Spleen (tissue), 11 donors: Measurements from ENCODE around the gene MAN1C1. TPM values are rescaled to one million over a fixed set of nuclear protein-coding genes. Genes with fewer than 3 reads are reported as not detected.
A peak's percentile ranks its signal among the peaks of the same experiment; 100 is the strongest.

Source experiments
- DNase-seq: peaks from one replicate; pipeline ENCODE4 v3.0.0-alpha.2; 2020
- H3K27ac ChIP-seq, 8 donors: fragments of 200-600 bp; sonication (generic) in 7 of 8; 1 replicate in 4 of 8; 2 replicates in 4 of 8; pipeline versions ENCODE4 v1.5.0 to v1.8.0; 2016 to 2021; ENCODE audit warnings: inconsistent platforms in 4 of 8, mild to moderate bottlenecking in 4 of 8, moderate library complexity in 1 of 8
- H3K27me3 ChIP-seq, 7 donors: fragments of 200-600 bp; sonication (generic) in 6 of 7; replicated peaks in 1 of 7; 1 replicate in 4 of 7; 2 replicates in 3 of 7; pipeline versions ENCODE4 v1.5.0 to v1.8.0; 2016 to 2021; ENCODE audit warnings: inconsistent platforms in 3 of 7, mild to moderate bottlenecking in 1 of 7
- H3K36me3 ChIP-seq, 6 donors: fragments of 200-600 bp; sonication (generic) in 5 of 6; 1 replicate in 4 of 6; 2 replicates in 2 of 6; pipeline versions ENCODE4 v1.5.0 to v1.8.0; 2016 to 2021; ENCODE audit warnings: inconsistent platforms in 2 of 6
- H3K4me1 ChIP-seq, 6 donors: fragments of 200-600 bp; sonication (generic) in 5 of 6; 1 replicate in 3 of 6; 2 replicates in 3 of 6; pipeline versions ENCODE4 v1.5.0 to v1.8.0; 2016 to 2021; ENCODE audit warnings: inconsistent platforms in 3 of 6
- H3K4me3 ChIP-seq, 8 donors: fragments of 200-600 bp; sonication (generic) in 7 of 8; 1 replicate in 4 of 8; 2 replicates in 4 of 8; pipeline versions ENCODE4 v1.5.0 to v1.8.0; 2016 to 2021; ENCODE audit warnings: inconsistent platforms in 4 of 8, mild to moderate bottlenecking in 4 of 8, moderate library complexity in 2 of 8
- H3K9me3 ChIP-seq, 8 donors: fragments of 200-600 bp; sonication (generic) in 7 of 8; 1 replicate in 4 of 8; 2 replicates in 4 of 8; pipeline versions ENCODE4 v1.5.0 to v1.8.0; 2016 to 2021; ENCODE audit warnings: inconsistent platforms in 4 of 8
- CTCF ChIP-seq, 11 experiments: fragments of 200-600 bp in 7 of 11; fragments of 450-650 bp in 4 of 11; sonication (generic) in 4 of 11; IDR thresholded peaks in 8 of 11; conservative IDR thresholded peaks in 3 of 11; 1 replicate in 7 of 11; 2 replicates in 4 of 11; pipeline versions ENCODE4 v1.4.0 to v1.8.0; 2016 to 2021; ENCODE audit warnings: antibody characterized with exemption in 11 of 11, inconsistent platforms in 4 of 11, mild to moderate bottlenecking in 1 of 11
- POLR2A ChIP-seq, 3 donors: fragments of 450-650 bp; IDR thresholded peaks; one replicate each; pipeline ENCODE4 v1.5.1; 2017; ENCODE audit warnings: antibody characterized with exemption in 3 of 3, mild to moderate bottlenecking in 1 of 3
- POLR2AphosphoS5 ChIP-seq, 3 donors: sonication (generic); formaldehyde crosslinking; IDR thresholded peaks; one replicate each; pipeline ENCODE4 v1.5.1; 2017; ENCODE audit warnings: antibody characterized with exemption in 3 of 3
- WGBS, 5 donors: extraction: QIAGEN DNeasy Blood & Tissue Kit in 3 of 5; methylation state at CpG; one replicate each; pipeline versions ENCODE4 v1.1.5 to v1.1.7; 2013 to 2018; 5-methylcytosine and 5-hydroxymethylcytosine counted together
- intact Hi-C: fragments of 100-400 bp; cut with DNase I; formaldehyde crosslinking; loops from one replicate; pipeline ENCODE4 v1.15.0; 2023; ENCODE audit warnings: low total_unique reads
- polyA plus RNA-seq, 3 donors: library from polyadenylated mRNA; stranded (reverse); fragments of 200-250 nt; gene quantifications; one replicate each; pipeline ENCODE4 v1.2.1, GENCODE V29; 2013
- total RNA-seq, 7 donors: library from RNA; depleted of rRNA in 3 of 7; stranded (reverse); fragments of >200 nt in 3 of 7; fragmentation: NEBNext Ultra II Directional in 4 of 7; extraction: Animal tissue kit (Norgen Biotek cat#: 25700) in 4 of 7; gene quantifications; one replicate each; pipeline versions ENCODE4 v1.1.0 to v1.2.1, GENCODE V29; 2016 to 2021
- donor health status: healthy with polysubstance abuse.
- donor health status: DM: no; HTN: no; CAD: no; lungs with moderate emphysema.
- donor health status: DM: no; HTN: no; CAD: no.
- donor health status: Bipolar disorder and iron deficiency.
- donor health status: healthy.
- donor health status: DM: no; HTN: no; CAD: no.
- donor health status: DM: yes; HTN: yes; CAD: no.

MAN1C1 gene
- total and polyA plus RNA-seq, 10 donors: 4.6 to 54.3 (median 41.1) TPM

GRCh38 chr1:25724966-25725365 is 108.4 kb downstream of the MAN1C1 start:
- intact Hi-C loops: no loop called here
- DNase-seq: no peak
- H3K27ac ChIP-seq: no peak overlapping the region
- H3K36me3 ChIP-seq: no peaks in the 10 kb centered on the region
- H3K9me3 ChIP-seq: no peaks in the 10 kb centered on the region
- no peak overlapping the region for H3K4me3 ChIP-seq
- WGBS, 5 donors: 84 to 97% (median 94%) methylated on average over 2 of the region's 2 CpGs
- H3K27me3 ChIP-seq: no peaks in the 10 kb centered on the region
- TF ChIP-seq CTCF (IDR thresholded peaks at IDR 0.05 in 8 of 11, conservative IDR thresholded peaks at IDR 0.05 in 3 of 11) (no peak), POLR2A (IDR thresholded peaks at IDR 0.05) (no peak), POLR2AphosphoS5 (IDR thresholded peaks at IDR 0.05) (no peak)
- H3K4me1 ChIP-seq: peaks cover 8 to 31% (median 17%) of the 10 kb centered on the region in 6 donors

DNA sequence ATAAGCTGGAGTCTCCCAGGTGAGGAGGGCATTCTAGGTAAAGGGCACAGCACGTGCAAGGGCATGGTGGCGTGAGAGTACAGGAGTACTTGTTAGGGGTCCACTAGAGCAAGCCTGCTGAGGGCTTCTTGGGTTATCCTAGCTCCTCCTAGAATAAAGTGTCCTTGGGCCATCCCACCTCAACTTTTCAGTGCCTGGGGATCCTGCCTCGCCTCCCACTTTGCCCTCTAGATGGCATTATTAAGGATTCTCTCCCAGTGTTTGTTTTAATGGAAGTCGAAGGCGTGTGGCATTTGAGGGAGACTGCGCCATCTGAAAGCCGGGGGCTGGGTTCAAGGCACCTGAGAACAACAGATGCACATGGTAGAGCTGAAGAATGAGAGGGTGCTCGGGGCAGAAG is 108.9 kb downstream of the MAN1C1 start:
- Histone ChIP-seq H3K27ac (no peak overlapping the region), H3K27me3 (no peaks in the 10 kb centered on the region), H3K4me1 (peaks cover 10 to 36% (median 22%) of the 10 kb centered on the region in 6 donors), H3K9me3 (no peaks in the 10 kb centered on the region), H3K4me3 (no peak overlapping the region), H3K36me3 (no peaks in the 10 kb centered on the region)
- no peak for TF ChIP-seq CTCF (IDR thresholded peaks at IDR 0.05 in 8 of 11, conservative IDR thresholded peaks at IDR 0.05 in 3 of 11)
- TF ChIP-seq POLR2A (IDR thresholded peaks at IDR 0.05): no peak
- no peak for TF ChIP-seq POLR2AphosphoS5 (IDR thresholded peaks at IDR 0.05)
- 92 to 98% (median 95%) methylated on average over 8 of the region's 8 CpGs for WGBS, 5 donors
- DNase-seq: no peak
- intact Hi-C loops: no loop called here

- no peaks in the 10 kb centered on the region for H3K36me3 ChIP-seq
- H3K27ac ChIP-seq: peak overlapping the region in 5 of 8 donors; percentile 35 to 50 (median 37)
- 76 to 88% (median 80%) methylated on average over 8 of the region's 8 CpGs for WGBS, 5 donors
- no peak for TF ChIP-seq POLR2AphosphoS5 (IDR thresholded peaks at IDR 0.05)
- no peak for TF ChIP-seq POLR2A (IDR thresholded peaks at IDR 0.05)
- no peak for TF ChIP-seq CTCF (IDR thresholded peaks at IDR 0.05 in 8 of 11, conservative IDR thresholded peaks at IDR 0.05 in 3 of 11)
- peaks cover 16 to 44% (median 32%) of the 10 kb centered on the region in 6 donors for H3K4me1 ChIP-seq
- DNase-seq: no peak
- intact Hi-C loops: no loop called here
- no peaks in the 10 kb centered on the region for H3K9me3 ChIP-seq
- no peak overlapping the region for H3K4me3 ChIP-seq
- no peaks in the 10 kb centered on the region for H3K27me3 ChIP-seq
Measured at GRCh38 chr1:25727088-25727487, 110.5 kb downstream of the MAN1C1 start.

DNA sequence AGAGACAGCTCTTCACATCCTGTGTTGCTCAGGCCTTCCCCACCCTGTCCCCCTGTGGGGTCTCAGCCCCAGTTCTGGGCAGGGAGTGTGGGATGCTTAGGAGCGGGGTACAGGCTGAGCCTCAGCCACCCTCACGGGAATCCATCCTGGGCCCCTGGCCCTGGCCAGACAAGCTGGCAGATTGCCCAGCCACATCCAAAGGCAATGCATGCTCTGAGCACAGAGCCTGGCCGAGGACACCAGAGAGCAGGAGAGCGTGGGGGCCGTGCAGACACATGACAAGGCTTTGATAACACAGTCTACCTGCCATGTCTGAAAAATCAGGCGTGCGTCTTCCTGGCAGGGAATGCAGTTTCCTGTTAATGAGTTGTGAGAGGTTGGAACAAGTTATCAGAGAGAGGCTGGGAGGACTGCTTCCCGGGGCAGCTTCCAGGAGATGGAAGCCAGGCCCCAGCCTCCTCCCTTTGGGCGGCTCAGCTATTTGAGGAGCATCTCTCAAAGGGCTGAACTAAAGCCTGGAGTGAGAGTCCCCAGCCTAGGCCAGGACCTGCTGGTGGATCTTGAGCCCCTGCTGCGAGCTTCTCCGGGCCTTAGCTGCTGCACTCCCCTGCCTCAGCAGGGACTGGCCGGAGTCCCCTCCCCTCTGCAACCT is 111.2 kb downstream of the MAN1C1 start:
- Histone ChIP-seq H3K4me1 (peaks cover 16 to 44% (median 32%) of the 10 kb centered on the region in 6 donors), H3K27ac (peak overlapping the region in 6 of 8 donors; percentile 30 to 50 (median 36)), H3K36me3 (no peaks in the 10 kb centered on the region), H3K4me3 (no peak overlapping the region), H3K9me3 (no peaks in the 10 kb centered on the region), H3K27me3 (no peaks in the 10 kb centered on the region)
- intact Hi-C loops: no loop called here
- no peak for DNase-seq
- 53 to 76% (median 59%) methylated on average over 10 to 12 of the region's 12 CpGs for WGBS, 5 donors
- no peak for TF ChIP-seq POLR2A (IDR thresholded peaks at IDR 0.05)
- peak in 1 of 3 donors; percentile 30 for TF ChIP-seq POLR2AphosphoS5 (IDR thresholded peaks at IDR 0.05)
